ENCODE measurements around the gene EIF1. TPM values are rescaled to one million over a fixed set of nuclear protein-coding genes. Genes with fewer than 3 reads are reported as not detected.

The EIF1 gene
- total RNA-seq, 4 donors from 2014 or later: 238 to 471 (median 430) TPM

DNA sequence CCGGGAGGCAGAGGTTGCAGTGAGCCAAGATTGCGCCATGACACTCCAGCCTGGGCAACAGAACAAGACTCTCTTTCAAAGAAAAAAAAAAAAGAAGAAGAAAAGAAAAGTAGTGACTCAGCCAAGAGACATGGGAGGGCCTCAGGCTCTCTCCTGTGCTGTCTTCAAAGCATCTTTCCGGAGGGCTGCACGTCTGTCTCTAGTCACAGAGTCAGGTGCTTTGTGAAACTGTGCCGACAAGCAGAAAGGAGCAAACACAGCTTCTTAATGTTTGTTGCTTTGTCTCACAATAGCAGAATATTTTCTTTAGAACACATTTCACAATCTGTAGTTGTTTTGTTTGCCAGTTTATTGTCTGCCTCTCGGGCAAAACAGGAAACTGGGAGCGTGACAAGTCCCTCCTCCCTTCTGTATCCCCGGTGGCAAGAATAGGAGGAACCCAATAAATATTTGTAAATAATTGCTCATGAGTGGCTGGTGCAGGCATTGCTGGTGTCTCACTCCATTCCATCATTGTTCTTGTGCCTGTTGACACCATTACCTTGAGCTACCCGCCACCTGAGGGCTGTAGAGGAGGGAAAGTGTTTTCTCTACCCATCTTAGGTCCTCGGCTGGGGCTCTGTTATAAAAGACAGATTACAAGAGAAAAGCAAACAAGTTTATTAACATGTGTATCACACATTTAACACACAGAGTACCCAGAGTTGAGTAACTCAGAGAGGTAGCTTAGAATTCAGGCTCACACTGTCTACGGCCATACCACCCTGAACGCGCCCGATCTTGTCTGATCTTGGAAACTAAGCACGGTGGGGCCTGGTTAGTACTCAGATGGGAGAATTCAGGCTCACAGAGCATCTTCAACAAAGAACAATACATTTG, 29.0 kb downstream of the EIF1 start:
- peak overlapping the region; percentile 53 for H3K27ac ChIP-seq
- no peaks in the 10 kb centered on the region for H3K36me3 ChIP-seq
- H3K9me3 ChIP-seq: no peaks in the 10 kb centered on the region
- peaks cover 19% of the 10 kb centered on the region for H3K4me1 ChIP-seq
- no peak overlapping the region for H3K4me3 ChIP-seq
- no peaks in the 10 kb centered on the region for H3K27me3 ChIP-seq
- WGBS: 41% methylated on average over 15 of the region's 15 CpGs
- DNase-seq (ENCODE audit: low spot score in 2 of 2): no peak
- no peak for TF ChIP-seq EP300 (IDR thresholded peaks at IDR 0.05)
- TF ChIP-seq POLR2AphosphoS5 (IDR thresholded peaks at IDR 0.05): no peak
- TF ChIP-seq CTCF (IDR thresholded peaks at IDR 0.05): no peak
- TF ChIP-seq POLR2A (IDR thresholded peaks at IDR 0.05): no peak

GRCh38 chr17:41718287-41718645, 29.6 kb downstream of the EIF1 start:
- Histone ChIP-seq H3K4me3 (no peak overlapping the region), H3K27ac (peak overlapping the region; percentile 53), H3K4me1 (peaks cover 19% of the 10 kb centered on the region), H3K9me3 (no peaks in the 10 kb centered on the region), H3K27me3 (no peaks in the 10 kb centered on the region), H3K36me3 (no peaks in the 10 kb centered on the region)
- WGBS: 30% methylated on average over 3 of the region's 5 CpGs
- no peak for DNase-seq (ENCODE audit: low spot score in 2 of 2)
- TF ChIP-seq POLR2AphosphoS5 (IDR thresholded peaks at IDR 0.05) (no peak), EP300 (IDR thresholded peaks at IDR 0.05) (no peak), POLR2A (IDR thresholded peaks at IDR 0.05) (no peak), CTCF (IDR thresholded peaks at IDR 0.05) (no peak)

GRCh38 chr17:41722231-41722630, 33.5 kb downstream of the EIF1 start:
- H3K27me3 ChIP-seq: no peaks in the 10 kb centered on the region
- peaks cover 13% of the 10 kb centered on the region for H3K4me1 ChIP-seq
- H3K27ac ChIP-seq: no peak overlapping the region
- no peak for TF ChIP-seq POLR2A (IDR thresholded peaks at IDR 0.05)
- TF ChIP-seq POLR2AphosphoS5 (IDR thresholded peaks at IDR 0.05): no peak
- TF ChIP-seq CTCF (IDR thresholded peaks at IDR 0.05): no peak
- TF ChIP-seq EP300 (IDR thresholded peaks at IDR 0.05): no peak
- no peaks in the 10 kb centered on the region for H3K36me3 ChIP-seq
- WGBS: 82% methylated on average over 7 of the region's 7 CpGs
- no peak for DNase-seq (ENCODE audit: low spot score in 2 of 2)
- no peaks in the 10 kb centered on the region for H3K9me3 ChIP-seq
- H3K4me3 ChIP-seq: no peak overlapping the region

DNA sequence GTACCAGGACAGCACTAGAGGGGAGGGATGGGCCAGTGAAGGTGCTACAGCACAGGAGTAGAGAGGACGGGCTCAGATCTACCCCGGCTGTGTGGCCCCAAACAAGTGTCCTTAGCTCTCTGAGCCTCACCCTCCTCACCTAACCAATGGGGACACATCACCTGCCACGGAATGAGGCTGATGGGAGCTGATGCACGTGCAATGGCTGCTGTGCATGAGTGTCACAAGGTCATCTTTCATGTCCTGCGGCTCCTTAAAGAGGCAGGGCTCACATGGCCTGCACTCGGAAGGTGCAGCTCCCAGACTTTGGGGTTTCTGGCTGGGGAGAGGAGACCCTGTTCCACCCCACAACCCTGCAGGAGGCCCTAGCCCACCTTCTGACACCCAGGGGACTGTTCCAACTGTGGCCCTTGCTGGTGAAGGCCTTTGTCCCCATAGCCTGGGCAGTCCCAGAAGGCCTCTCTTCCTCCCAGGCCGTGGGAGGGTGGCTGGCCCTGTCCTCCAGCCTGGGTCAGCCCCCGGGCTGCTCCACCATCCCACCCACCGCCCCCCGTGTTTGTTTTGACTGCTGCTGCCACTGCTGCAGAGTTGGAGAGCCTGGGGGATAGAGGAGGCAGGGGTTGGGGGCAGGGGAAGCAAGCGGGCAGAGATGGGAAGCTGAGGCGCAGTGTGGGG, 35.3 kb downstream of the EIF1 start:
- Histone ChIP-seq H3K4me3 (no peak overlapping the region), H3K36me3 (no peaks in the 10 kb centered on the region), H3K27me3 (no peaks in the 10 kb centered on the region), H3K9me3 (no peaks in the 10 kb centered on the region), H3K4me1 (no peaks in the 10 kb centered on the region), H3K27ac (no peak overlapping the region)
- DNase-seq (ENCODE audit: low spot score in 2 of 2): no peak
- WGBS: 87% methylated on average over 12 of the region's 12 CpGs
- TF ChIP-seq CTCF (IDR thresholded peaks at IDR 0.05): no peak
- no peak for TF ChIP-seq POLR2AphosphoS5 (IDR thresholded peaks at IDR 0.05)
- TF ChIP-seq EP300 (IDR thresholded peaks at IDR 0.05): no peak
- TF ChIP-seq POLR2A (IDR thresholded peaks at IDR 0.05): no peak

DNA sequence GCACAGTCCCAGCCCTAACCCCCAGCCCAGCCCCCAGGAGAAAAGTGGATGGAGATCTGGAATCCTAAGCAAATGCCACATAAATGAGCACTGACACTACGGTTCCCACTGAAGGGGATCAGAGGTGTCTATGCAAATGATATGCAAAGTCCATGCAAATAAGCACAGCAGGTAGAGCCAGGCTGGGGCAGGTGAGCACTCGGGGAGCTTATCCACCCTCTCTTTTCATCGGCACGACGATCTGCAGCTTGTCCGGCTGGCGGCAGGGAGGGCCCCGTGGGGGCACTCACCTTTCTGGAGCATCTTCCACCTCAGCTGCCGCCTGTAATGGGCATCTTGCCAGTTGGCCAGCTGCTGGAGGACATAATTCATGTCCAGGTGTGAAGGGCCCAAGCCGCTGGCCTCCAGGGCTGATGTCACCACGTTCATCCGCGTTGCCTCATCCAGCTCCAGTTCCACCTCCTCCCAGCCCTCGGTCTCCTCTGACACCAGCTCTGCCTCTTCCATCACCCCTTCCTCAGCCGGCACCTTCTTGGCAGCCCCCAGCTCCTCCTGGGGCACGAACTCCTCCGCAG, 35.9 kb downstream of the EIF1 start:
- H3K27ac ChIP-seq: no peak overlapping the region
- no peaks in the 10 kb centered on the region for H3K4me1 ChIP-seq
- 76% methylated on average over 9 of the region's 17 CpGs for WGBS
- no peak for DNase-seq (ENCODE audit: low spot score in 2 of 2)
- no peak overlapping the region for H3K4me3 ChIP-seq
- TF ChIP-seq POLR2AphosphoS5 (IDR thresholded peaks at IDR 0.05): no peak
- no peak for TF ChIP-seq POLR2A (IDR thresholded peaks at IDR 0.05)
- TF ChIP-seq CTCF (IDR thresholded peaks at IDR 0.05): no peak
- TF ChIP-seq EP300 (IDR thresholded peaks at IDR 0.05): no peak
- no peaks in the 10 kb centered on the region for H3K27me3 ChIP-seq
- no peaks in the 10 kb centered on the region for H3K36me3 ChIP-seq
- H3K9me3 ChIP-seq: no peaks in the 10 kb centered on the region
